ENCODE results near the gene FNIP1. TPM values are rescaled to one million over a fixed set of nuclear protein-coding genes. Genes with fewer than 3 reads are reported as not detected.
"Not testable (repeated sequence)": the region's sequence is repeated elsewhere in the genome, so short reads cannot be mapped to it uniquely, and the experiment has no call there.

The FNIP1 gene
- total RNA-seq, 1 donor from 2014 or later: 17.5 TPM

DNA sequence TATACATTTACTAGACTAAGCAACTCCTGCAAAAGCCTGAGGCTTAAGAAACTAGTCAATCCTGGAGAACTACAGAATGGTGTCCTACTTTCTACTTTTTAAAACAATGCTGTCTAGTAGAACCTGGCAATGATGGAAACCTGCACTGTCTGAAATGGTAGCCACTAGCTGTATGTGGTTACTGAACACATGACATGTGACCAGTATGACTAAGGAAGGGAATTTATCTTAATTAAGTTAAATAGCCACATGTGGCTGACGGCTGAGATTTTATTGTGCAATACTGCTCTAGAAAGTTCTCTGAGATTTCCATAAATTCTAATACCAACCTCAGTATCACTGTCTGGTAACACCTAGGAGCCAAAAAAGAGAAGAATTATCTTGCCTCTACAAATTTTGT is 116.9 kb downstream of the FNIP1 start:
- H3K4me3 Mint-ChIP-seq: no peak overlapping the region
- peaks cover 11% of the 10 kb centered on the region for H3K9me3 Mint-ChIP-seq
- peaks cover 54% of the 10 kb centered on the region for H3K36me3 Mint-ChIP-seq (ENCODE audit: low read depth)
- intact Hi-C loops (cut with micrococcal nuclease): no loop called here
- H3K27ac Mint-ChIP-seq: no peak overlapping the region
- peaks cover 9% of the 10 kb centered on the region for H3K4me1 Mint-ChIP-seq
- no peak for DNase-seq
- H3K27me3 Mint-ChIP-seq: no peaks in the 10 kb centered on the region

DNA sequence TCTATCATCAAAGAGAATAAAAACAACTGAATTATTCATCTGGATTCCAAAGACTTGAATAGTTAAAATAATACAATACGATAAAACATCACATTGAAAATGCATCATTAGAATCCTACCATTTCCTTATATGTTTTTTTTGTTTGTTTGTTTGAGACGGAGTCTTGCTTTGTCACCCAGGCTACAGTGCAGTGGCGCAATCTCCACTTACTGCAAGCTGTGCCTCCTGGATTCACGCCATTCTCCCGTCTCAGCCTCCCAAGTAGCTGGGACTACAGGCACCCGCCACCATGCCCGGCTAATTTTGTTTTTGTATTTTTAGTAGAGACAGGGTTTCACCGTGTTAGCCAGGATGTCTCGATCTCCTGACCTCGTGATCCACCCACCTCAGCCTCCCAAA is 118.5 kb downstream of the FNIP1 start:
- H3K4me3 Mint-ChIP-seq; intact Hi-C loops (cut with micrococcal nuclease); H3K27ac Mint-ChIP-seq; DNase-seq; H3K27me3 Mint-ChIP-seq: not testable (repeated sequence)
- Mint-ChIP-seq H3K9me3 (peaks cover 12% of the 10 kb centered on the region), H3K36me3 (ENCODE audit: low read depth) (peaks cover 66% of the 10 kb centered on the region), H3K4me1 (peaks cover 14% of the 10 kb centered on the region)

DNA sequence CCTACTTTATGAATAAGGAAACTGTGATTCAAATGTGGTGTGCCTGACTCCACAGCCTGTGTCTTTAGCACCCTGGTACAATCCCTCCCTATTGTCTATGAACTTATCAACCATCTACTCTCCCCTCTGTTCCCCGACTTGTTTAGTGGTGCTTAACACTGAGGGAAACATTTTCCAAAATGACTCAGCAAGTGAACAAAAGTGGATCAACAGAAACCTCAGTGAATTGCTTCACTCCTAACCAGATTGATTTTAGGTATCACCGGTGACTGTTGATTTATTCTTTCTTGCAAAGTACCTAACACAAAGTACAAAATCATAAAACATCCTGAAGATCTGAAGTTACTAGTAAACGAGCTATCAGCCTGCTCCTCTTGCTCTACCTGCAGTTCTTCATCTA is 119.7 kb downstream of the FNIP1 start:
- H3K9me3 Mint-ChIP-seq: peaks cover 12% of the 10 kb centered on the region
- H3K27ac Mint-ChIP-seq: no peak overlapping the region
- H3K27me3 Mint-ChIP-seq: no peaks in the 10 kb centered on the region
- H3K4me1 Mint-ChIP-seq: peaks cover 21% of the 10 kb centered on the region
- peaks cover 69% of the 10 kb centered on the region for H3K36me3 Mint-ChIP-seq (ENCODE audit: low read depth)
- intact Hi-C loops (cut with micrococcal nuclease): no loop called here
- no peak for DNase-seq
- no peak overlapping the region for H3K4me3 Mint-ChIP-seq

DNA sequence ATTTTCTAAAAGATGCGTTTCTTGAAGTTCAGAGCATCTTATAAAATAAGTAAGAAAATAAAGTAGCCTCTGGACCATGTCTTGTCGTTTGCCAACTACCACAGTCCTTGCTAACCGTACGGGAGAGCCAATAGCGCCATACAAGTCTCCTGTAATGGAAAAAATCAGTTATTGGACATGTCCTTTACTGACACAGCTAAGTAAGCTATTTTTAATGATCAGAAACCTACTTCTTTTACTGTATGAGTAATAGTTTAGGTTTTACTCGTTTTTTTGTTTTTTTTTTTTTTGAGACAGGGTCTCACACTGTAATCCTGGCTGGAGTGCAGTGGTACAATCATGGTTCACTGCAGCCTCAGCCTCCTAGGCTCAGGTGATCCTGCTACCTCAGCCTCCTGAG is 124.0 kb downstream of the FNIP1 start:
- peaks cover 76% of the 10 kb centered on the region for H3K36me3 Mint-ChIP-seq (ENCODE audit: low read depth)
- no peak for DNase-seq
- peaks cover 33% of the 10 kb centered on the region for H3K4me1 Mint-ChIP-seq
- H3K9me3 Mint-ChIP-seq: peaks cover 9% of the 10 kb centered on the region
- H3K27ac Mint-ChIP-seq: no peak overlapping the region
- intact Hi-C loops (cut with micrococcal nuclease): no loop called here
- H3K4me3 Mint-ChIP-seq: no peak overlapping the region
- no peaks in the 10 kb centered on the region for H3K27me3 Mint-ChIP-seq

DNA sequence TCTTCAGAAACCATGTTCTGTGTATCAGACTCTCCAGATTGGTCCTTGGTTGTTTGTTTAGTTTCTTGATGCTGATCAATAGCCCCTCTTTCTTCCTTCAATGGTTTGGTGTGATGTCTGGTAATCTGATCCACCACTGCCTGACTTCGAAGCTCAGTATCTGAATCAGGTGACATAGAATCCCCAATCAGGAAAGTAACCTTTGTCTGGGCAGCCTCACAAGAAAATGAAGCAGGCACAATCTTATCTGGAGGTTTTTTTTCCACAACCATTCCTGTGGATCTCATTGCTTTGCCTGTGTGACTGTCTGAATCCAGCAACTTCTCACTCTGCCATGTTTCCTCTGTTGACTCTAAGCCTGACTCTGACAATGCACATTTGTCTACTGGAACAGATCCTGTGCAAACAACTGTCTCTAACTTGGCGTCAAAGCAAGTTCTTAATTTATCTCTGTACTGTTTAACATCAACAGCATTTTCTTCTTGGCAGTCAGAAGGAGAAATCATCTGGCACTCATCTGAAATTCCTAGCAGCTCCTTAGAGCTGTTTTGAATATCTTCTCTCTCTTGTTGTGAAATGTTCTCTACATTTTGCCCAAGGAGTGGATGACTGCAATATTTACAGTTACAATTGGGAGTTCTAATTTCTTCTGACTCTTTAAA is 124.7 kb downstream of the FNIP1 start:
- Mint-ChIP-seq H3K27ac (no peak overlapping the region), H3K36me3 (ENCODE audit: low read depth) (peaks cover 74% of the 10 kb centered on the region), H3K4me3 (no peak overlapping the region), H3K4me1 (peaks cover 31% of the 10 kb centered on the region), H3K27me3 (no peaks in the 10 kb centered on the region), H3K9me3 (peaks cover 9% of the 10 kb centered on the region)
- no peak for DNase-seq
- intact Hi-C loops (cut with micrococcal nuclease): loop anchor here (2.0 kb wide), 1 partner anchor 37 kb away; the partner anchor contains the start of gene RAPGEF6

DNA sequence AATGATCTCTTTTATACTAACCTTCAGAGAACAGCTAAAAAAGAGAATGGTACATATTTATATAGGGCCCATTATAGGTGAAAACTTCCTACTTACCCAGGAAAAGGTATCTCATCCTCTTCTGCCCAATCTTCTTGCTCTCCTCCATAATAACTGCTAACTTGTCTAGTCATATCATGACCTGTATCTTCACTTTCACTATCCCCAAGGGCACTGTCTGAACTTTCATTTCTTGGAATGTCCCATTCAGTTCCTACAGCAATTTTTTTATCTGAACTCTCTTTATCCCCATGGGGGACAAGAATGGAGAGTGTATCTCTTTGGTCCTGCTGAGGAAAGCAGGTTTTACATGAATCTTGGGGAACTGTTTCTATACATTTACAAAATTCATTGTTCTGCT is 125.4 kb downstream of the FNIP1 start:
- Mint-ChIP-seq H3K4me3 (peak overlapping the region; percentile 32), H3K4me1 (peaks cover 30% of the 10 kb centered on the region), H3K27me3 (no peaks in the 10 kb centered on the region), H3K9me3 (peaks cover 9% of the 10 kb centered on the region), H3K27ac (peak overlapping the region; percentile 16), H3K36me3 (ENCODE audit: low read depth) (peaks cover 67% of the 10 kb centered on the region)
- intact Hi-C loops (cut with micrococcal nuclease): loop anchor here (2.0 kb wide), 1 partner anchor 37 kb away; the partner anchor contains the start of gene RAPGEF6
- DNase-seq: no peak

DNA sequence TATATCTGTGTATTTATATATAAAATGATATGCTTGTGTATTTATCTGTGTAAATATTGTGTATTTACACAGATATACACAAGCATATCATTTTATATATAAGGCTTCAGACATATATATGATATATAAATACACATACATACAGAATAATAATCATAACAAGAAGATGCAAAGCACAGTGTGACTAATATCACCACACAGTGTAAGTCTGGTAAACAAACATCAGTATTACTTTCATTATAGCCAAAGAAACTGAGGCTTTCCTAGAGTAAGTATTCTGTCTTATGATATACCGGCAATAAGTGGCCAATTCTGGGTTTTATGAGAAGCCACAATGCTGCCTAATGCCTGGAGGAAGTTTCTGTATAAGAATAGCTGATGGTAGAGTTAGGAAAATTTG is 131.9 kb downstream of the FNIP1 start:
- DNase-seq: no peak
- no peaks in the 10 kb centered on the region for H3K27me3 Mint-ChIP-seq
- no peaks in the 10 kb centered on the region for H3K4me1 Mint-ChIP-seq
- peaks cover 5% of the 10 kb centered on the region for H3K9me3 Mint-ChIP-seq
- peaks cover 56% of the 10 kb centered on the region for H3K36me3 Mint-ChIP-seq (ENCODE audit: low read depth)
- H3K27ac Mint-ChIP-seq: no peak overlapping the region
- intact Hi-C loops (cut with micrococcal nuclease): no loop called here
- H3K4me3 Mint-ChIP-seq: no peak overlapping the region

DNA sequence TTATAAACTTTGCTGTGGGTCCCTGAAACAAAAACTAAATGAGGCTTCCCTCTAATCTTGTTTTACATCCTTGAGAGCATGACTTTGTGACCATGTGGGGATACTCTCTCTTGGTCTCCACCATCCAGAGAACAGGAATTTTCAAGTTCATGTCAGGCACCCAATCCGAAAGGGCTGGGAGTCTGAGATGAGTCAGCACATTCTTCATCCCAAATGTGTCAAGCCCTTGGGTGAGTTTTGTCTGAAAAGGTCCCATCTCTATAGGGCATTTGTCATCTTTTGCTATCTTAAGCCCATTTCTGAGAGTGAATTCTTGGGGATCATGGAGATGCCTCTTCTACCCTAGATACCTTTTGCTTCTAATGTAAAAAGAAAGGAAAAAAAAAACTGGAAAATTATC is 134.9 kb downstream of the FNIP1 start:
- Mint-ChIP-seq H3K36me3 (ENCODE audit: low read depth) (peaks cover 56% of the 10 kb centered on the region), H3K27me3 (no peaks in the 10 kb centered on the region), H3K4me1 (peaks cover 2% of the 10 kb centered on the region), H3K27ac (no peak overlapping the region), H3K4me3 (no peak overlapping the region), H3K9me3 (peaks cover 14% of the 10 kb centered on the region)
- DNase-seq: no peak
- intact Hi-C loops (cut with micrococcal nuclease): no loop called here

DNA sequence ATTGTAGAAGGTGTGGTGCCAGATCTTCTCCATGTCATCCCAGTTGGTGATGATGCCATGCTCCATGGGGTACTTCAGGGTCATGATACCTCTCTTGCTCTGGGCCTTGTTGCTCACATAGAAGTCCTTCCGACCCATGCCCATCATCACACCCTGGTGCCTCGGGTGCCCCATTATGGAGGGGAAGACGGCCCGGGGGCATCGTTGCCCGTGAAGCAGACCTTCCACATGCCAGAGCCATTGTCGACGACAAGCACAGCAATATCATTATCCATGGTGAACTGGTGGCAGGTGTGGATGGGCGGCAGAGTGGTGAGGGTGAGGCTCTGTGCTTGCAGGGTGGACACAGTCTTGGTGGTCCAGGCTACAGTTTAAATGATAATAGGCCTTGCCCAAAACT is 137.0 kb downstream of the FNIP1 start:
- Mint-ChIP-seq H3K27me3 (no peaks in the 10 kb centered on the region), H3K4me1 (peaks cover 4% of the 10 kb centered on the region), H3K27ac (no peak overlapping the region), H3K4me3 (no peak overlapping the region), H3K9me3 (peaks cover 14% of the 10 kb centered on the region), H3K36me3 (ENCODE audit: low read depth) (peaks cover 59% of the 10 kb centered on the region)
- no peak for DNase-seq
- intact Hi-C loops (cut with micrococcal nuclease): no loop called here

DNA sequence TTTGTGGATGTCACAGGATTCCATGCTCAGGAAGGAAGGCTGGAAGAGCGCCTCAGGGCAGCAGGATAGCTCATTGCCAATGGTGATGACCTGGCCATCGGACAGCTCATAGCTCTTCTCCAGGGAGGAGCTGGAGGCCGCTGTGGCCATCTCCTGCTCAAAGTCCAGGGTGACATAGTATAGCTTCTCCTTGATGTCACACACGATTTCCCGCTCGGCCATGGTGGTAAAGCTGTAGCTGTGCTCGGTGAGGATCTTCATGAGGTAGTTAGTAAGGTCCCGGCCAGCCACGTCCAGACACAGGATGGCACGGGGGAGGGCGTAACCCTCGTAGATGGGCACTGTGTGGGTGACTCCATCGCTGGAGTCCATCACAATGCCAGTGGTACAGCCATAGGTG is 137.5 kb downstream of the FNIP1 start:
- Mint-ChIP-seq H3K4me3 (no peak overlapping the region), H3K27me3 (no peaks in the 10 kb centered on the region), H3K27ac (no peak overlapping the region), H3K4me1 (peaks cover 6% of the 10 kb centered on the region), H3K36me3 (ENCODE audit: low read depth) (peaks cover 63% of the 10 kb centered on the region), H3K9me3 (peaks cover 14% of the 10 kb centered on the region)
- DNase-seq: no peak
- intact Hi-C loops (cut with micrococcal nuclease): no loop called here

DNA sequence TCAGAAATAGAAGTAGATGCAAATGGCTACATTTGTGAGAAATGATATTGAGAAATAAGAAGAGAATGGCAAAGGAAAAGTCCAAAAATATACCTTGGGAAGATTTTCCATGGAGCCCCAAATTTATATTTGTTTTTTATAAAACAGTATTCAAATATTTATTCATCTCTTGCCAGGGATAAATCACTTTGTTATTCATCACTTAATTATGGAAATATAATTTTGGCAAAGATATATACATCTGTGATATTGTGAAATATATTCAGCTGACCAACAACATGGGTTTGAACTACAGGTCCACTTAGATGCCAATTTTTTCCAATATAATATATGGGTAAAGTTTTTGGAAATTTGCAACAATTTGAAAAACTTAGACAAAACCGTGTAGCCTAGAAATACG is 142.0 kb downstream of the FNIP1 start:
- H3K4me3 Mint-ChIP-seq: no peak overlapping the region

DNA sequence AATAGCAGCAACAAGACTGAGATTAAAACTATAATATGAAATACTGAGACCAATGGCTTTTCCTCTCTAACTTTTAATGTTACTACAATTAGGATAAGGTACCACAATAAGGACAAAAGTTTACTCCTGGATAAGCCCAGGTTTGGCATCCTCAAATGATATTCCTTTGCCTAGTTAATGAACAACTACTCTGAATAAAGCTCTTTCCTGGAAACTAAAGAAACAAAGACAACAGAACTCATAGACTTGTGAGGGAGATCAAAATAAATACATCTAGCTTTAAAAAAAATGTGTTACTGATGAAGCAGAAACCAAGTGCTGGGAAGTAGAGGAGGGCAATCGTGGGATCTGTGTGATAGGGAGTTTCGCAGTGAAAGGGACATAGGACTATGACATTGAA is 142.5 kb downstream of the FNIP1 start:
- Mint-ChIP-seq H3K27ac (no peak overlapping the region), H3K27me3 (no peaks in the 10 kb centered on the region), H3K9me3 (peaks cover 4% of the 10 kb centered on the region), H3K4me3 (no peak overlapping the region), H3K4me1 (peaks cover 4% of the 10 kb centered on the region), H3K36me3 (ENCODE audit: low read depth) (peaks cover 55% of the 10 kb centered on the region)
- intact Hi-C loops (cut with micrococcal nuclease): no loop called here
- DNase-seq: no peak

More for the DNA sequence above, 142.0 kb downstream of the FNIP1 start:
- Mint-ChIP-seq H3K9me3 (peaks cover 8% of the 10 kb centered on the region), H3K27me3 (no peaks in the 10 kb centered on the region), H3K4me1 (peaks cover 6% of the 10 kb centered on the region), H3K36me3 (ENCODE audit: low read depth) (peaks cover 57% of the 10 kb centered on the region), H3K27ac (no peak overlapping the region)
- DNase-seq: no peak
- intact Hi-C loops (cut with micrococcal nuclease): no loop called here

DNA sequence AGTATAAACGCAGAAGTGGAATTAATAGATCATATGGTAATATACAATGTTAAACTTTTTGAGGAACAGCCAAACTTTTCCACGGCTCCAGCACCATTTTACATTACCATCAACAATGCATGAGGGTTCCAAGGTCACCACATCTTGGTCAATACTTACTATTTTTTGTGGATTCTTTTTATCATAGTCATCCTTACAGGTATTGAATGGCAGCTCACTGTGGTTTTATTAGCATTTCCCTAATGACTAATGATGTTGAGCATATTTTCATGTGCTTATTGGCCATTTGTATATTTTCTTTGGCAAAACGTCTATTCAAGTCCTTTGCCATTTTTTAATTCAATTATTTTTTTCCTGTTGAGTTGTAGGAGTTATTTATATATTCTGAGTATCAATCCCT is 147.7 kb downstream of the FNIP1 start:
- intact Hi-C loops (cut with micrococcal nuclease): no loop called here
- Mint-ChIP-seq H3K27me3 (no peaks in the 10 kb centered on the region), H3K4me1 (no peaks in the 10 kb centered on the region), H3K27ac (no peak overlapping the region), H3K9me3 (no peaks in the 10 kb centered on the region), H3K4me3 (no peak overlapping the region), H3K36me3 (ENCODE audit: low read depth) (peaks cover 56% of the 10 kb centered on the region)
- DNase-seq: no peak

DNA sequence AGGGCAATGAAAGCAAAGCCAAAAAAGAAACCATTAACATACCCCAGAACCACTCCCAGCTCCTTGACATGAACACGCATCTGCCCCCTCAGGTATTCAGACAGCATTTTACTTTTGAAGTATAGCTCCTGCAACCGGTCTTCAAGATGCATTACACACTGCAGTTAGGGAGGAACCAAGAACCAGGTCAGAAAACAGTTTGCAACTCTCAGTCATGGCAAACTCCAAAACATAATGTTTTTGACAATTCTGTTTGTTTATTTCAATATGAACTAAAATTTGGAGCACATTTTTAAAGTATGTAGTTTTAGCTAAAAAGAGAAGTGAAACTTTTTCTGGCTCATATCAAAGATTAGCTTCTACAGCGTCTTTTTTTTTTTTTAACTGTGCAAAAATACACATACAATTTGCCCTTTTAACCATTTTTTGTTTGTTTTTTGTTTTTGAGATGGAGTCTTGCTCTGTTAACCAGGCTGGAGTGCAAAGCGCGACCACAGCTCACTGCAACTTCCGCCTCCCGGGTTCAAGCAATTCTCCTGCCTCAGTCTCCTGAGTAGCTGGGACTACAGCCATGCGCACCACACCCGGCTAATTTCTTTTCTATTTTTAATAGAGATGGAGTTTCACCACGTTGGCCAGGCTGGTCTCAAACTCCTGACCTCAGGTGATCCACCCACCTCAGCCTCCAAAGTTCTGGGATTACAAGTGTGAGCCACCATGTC is 149.6 kb downstream of the FNIP1 start:
- intact Hi-C loops (cut with micrococcal nuclease): no loop called here
- H3K4me3 Mint-ChIP-seq: no peak overlapping the region
- DNase-seq: no peak
- no peaks in the 10 kb centered on the region for H3K9me3 Mint-ChIP-seq
- H3K27ac Mint-ChIP-seq: no peak overlapping the region
- H3K36me3 Mint-ChIP-seq (ENCODE audit: low read depth): peaks cover 56% of the 10 kb centered on the region
- H3K4me1 Mint-ChIP-seq: no peaks in the 10 kb centered on the region
- no peaks in the 10 kb centered on the region for H3K27me3 Mint-ChIP-seq

Measured in activated CD4-positive, alpha-beta T cell treated with anti-CD3 and anti-CD28 coated beads, Interleukin-2, amount 10 ng/mL, durations not matched to agents 24 days and 14 days (primary cell).